IgD-negative memory B cell (primary cell): ENCODE measurements around the gene LRRC15. TPM values are rescaled to one million over a fixed set of nuclear protein-coding genes. Genes with fewer than 3 reads are reported as not detected.

ENCODE experiments used
- H3K27ac Mint-ChIP-seq, 3 donors: one replicate each; pipeline ENCODE4 v1.8.0; 2020 to 2022; ENCODE audit warnings: mild to moderate bottlenecking in 3 of 3, mixed read lengths in 3 of 3, moderate library complexity in 1 of 3
- H3K27me3 Mint-ChIP-seq: one replicate; pipeline ENCODE4 v1.8.0; 2021; ENCODE audit warnings: mixed read lengths
- H3K36me3 Mint-ChIP-seq: one replicate; pipeline ENCODE4 v1.8.0; 2020; ENCODE audit warnings: mild to moderate bottlenecking, mixed read lengths
- H3K4me1 Mint-ChIP-seq, 3 donors: one replicate each; pipeline ENCODE4 v1.8.0; 2020 to 2022; ENCODE audit warnings: mixed read lengths in 3 of 3, mild to moderate bottlenecking in 1 of 3
- H3K4me3 Mint-ChIP-seq, 4 donors: one replicate each; pipeline ENCODE4 v1.8.0; 2020 to 2022; ENCODE audit warnings: mild to moderate bottlenecking in 4 of 4, mixed read lengths in 4 of 4, moderate library complexity in 3 of 4
- H3K9me3 Mint-ChIP-seq, 3 donors: one replicate each; pipeline ENCODE4 v1.8.0; 2020 to 2021; ENCODE audit warnings: mixed read lengths in 3 of 3, mild to moderate bottlenecking in 1 of 3
- polyA plus RNA-seq: library from polyadenylated mRNA; unstranded; fragments of 300-500 nt; fragmentation: Illumina TruSeq; gene quantifications from one replicate; pipeline ENCODE4 v1.2.3, GENCODE V29; 2021

Gene LRRC15
- polyA plus RNA-seq, 1 donor from 2014 or later, result not detected

- Mint-ChIP-seq H3K27me3 (peaks cover 30% of the 10 kb centered on the region), H3K36me3 (peaks cover 2% of the 10 kb centered on the region), H3K9me3 (peaks cover 4 to 9% (median 5%) of the 10 kb centered on the region in 3 donors), H3K27ac (no peak overlapping the region), H3K4me1 (peaks cover 10 to 29% (median 19%) of the 10 kb centered on the region in 3 donors), H3K4me3 (peak overlapping the region in 3 of 4 donors; percentile 8 to 80 (median 25))
Measured at GRCh38 chr3:194395212-194395611, 25.7 kb upstream of the LRRC15 start.

- Mint-ChIP-seq H3K9me3 (peaks cover 4 to 9% (median 5%) of the 10 kb centered on the region in 3 donors), H3K4me3 (no peak overlapping the region), H3K4me1 (peaks cover 0 to 12% (median 9%) of the 10 kb centered on the region in 3 donors), H3K27me3 (peaks cover 8% of the 10 kb centered on the region), H3K36me3 (peaks cover 2% of the 10 kb centered on the region), H3K27ac (no peak overlapping the region)
Measured at GRCh38 chr3:194392576-194392975, 23.0 kb upstream of the LRRC15 start.

- Mint-ChIP-seq H3K36me3 (peaks cover 4% of the 10 kb centered on the region), H3K4me3 (no peak overlapping the region), H3K9me3 (peaks cover 4 to 9% (median 5%) of the 10 kb centered on the region in 3 donors), H3K27me3 (peaks cover 1% of the 10 kb centered on the region), H3K4me1 (peaks cover 0 to 3% (median 0%) of the 10 kb centered on the region in 3 donors), H3K27ac (no peak overlapping the region)
Measured at GRCh38 chr3:194390835-194391234, 21.3 kb upstream of the LRRC15 start.

- Mint-ChIP-seq H3K9me3 (peaks cover 4 to 9% (median 5%) of the 10 kb centered on the region in 3 donors), H3K36me3 (peaks cover 4% of the 10 kb centered on the region), H3K4me3 (no peak overlapping the region), H3K27ac (no peak overlapping the region), H3K4me1 (no peaks in the 10 kb centered on the region), H3K27me3 (peaks cover 3% of the 10 kb centered on the region)
Measured at GRCh38 chr3:194389269-194389668, 19.7 kb upstream of the LRRC15 start.

- Mint-ChIP-seq H3K27me3 (peaks cover 3% of the 10 kb centered on the region), H3K4me1 (no peaks in the 10 kb centered on the region), H3K36me3 (peaks cover 4% of the 10 kb centered on the region), H3K27ac (no peak overlapping the region), H3K4me3 (no peak overlapping the region), H3K9me3 (peaks cover 5 to 9% (median 6%) of the 10 kb centered on the region in 3 donors)
Measured at GRCh38 chr3:194387926-194388418, 18.4 kb upstream of the LRRC15 start.

- Mint-ChIP-seq H3K9me3 (peaks cover 5 to 9% (median 6%) of the 10 kb centered on the region in 3 donors), H3K4me3 (peak overlapping the region in 1 of 4 donors; percentile 44), H3K4me1 (no peaks in the 10 kb centered on the region), H3K27me3 (peaks cover 3% of the 10 kb centered on the region), H3K36me3 (peaks cover 4% of the 10 kb centered on the region), H3K27ac (no peak overlapping the region)
Measured at GRCh38 chr3:194387276-194387675, 17.7 kb upstream of the LRRC15 start.

GRCh38 chr3:194386648-194387047 is 17.1 kb upstream of the LRRC15 start:
- H3K27ac Mint-ChIP-seq, result no peak overlapping the region
- no peaks in the 10 kb centered on the region for H3K4me1 Mint-ChIP-seq

GRCh38 chr3:194386066-194386465 is 16.5 kb upstream of the LRRC15 start:
- H3K4me1 Mint-ChIP-seq, result no peaks in the 10 kb centered on the region
- no peak overlapping the region for H3K27ac Mint-ChIP-seq
- peaks cover 4% of the 10 kb centered on the region for H3K36me3 Mint-ChIP-seq

More at GRCh38 chr3:194386648-194387047, 17.1 kb upstream of the LRRC15 start:
- H3K9me3 Mint-ChIP-seq, result peaks cover 5 to 9% (median 6%) of the 10 kb centered on the region in 3 donors
- peaks cover 4% of the 10 kb centered on the region for H3K36me3 Mint-ChIP-seq
- H3K4me3 Mint-ChIP-seq, result no peak overlapping the region
- peaks cover 3% of the 10 kb centered on the region for H3K27me3 Mint-ChIP-seq

GRCh38 chr3:194384569-194385001 is 15.0 kb upstream of the LRRC15 start:
- Mint-ChIP-seq H3K9me3 (peaks cover 0 to 2% (median 0%) of the 10 kb centered on the region in 3 donors), H3K4me3 (no peak overlapping the region), H3K36me3 (peaks cover 1% of the 10 kb centered on the region), H3K27me3 (peaks cover 4% of the 10 kb centered on the region), H3K4me1 (no peaks in the 10 kb centered on the region), H3K27ac (peak overlapping the region in 1 of 3 donors; percentile 62)

More at GRCh38 chr3:194386066-194386465, 16.5 kb upstream of the LRRC15 start:
- H3K4me3 Mint-ChIP-seq, result peak overlapping the region in 1 of 4 donors; percentile 23
- peaks cover 4 to 7% (median 6%) of the 10 kb centered on the region in 3 donors for H3K9me3 Mint-ChIP-seq
- peaks cover 3% of the 10 kb centered on the region for H3K27me3 Mint-ChIP-seq

GRCh38 chr3:194384156-194384555 is 14.6 kb upstream of the LRRC15 start:
- Mint-ChIP-seq H3K9me3 (peaks cover 0 to 2% (median 0%) of the 10 kb centered on the region in 3 donors), H3K36me3 (peaks cover 1% of the 10 kb centered on the region)

GRCh38 chr3:194383276-194383940 is 13.9 kb upstream of the LRRC15 start:
- H3K27ac Mint-ChIP-seq, result no peak overlapping the region
- H3K4me3 Mint-ChIP-seq, result no peak overlapping the region
- no peaks in the 10 kb centered on the region for H3K4me1 Mint-ChIP-seq
- peaks cover 11% of the 10 kb centered on the region for H3K27me3 Mint-ChIP-seq
- peaks cover 0 to 2% (median 0%) of the 10 kb centered on the region in 3 donors for H3K9me3 Mint-ChIP-seq
- H3K36me3 Mint-ChIP-seq, result peaks cover 1% of the 10 kb centered on the region

More at GRCh38 chr3:194384156-194384555, 14.6 kb upstream of the LRRC15 start:
- Mint-ChIP-seq H3K27me3 (peaks cover 4% of the 10 kb centered on the region), H3K4me3 (no peak overlapping the region), H3K4me1 (no peaks in the 10 kb centered on the region), H3K27ac (peak overlapping the region in 1 of 3 donors; percentile 62)

- Mint-ChIP-seq H3K27me3 (peaks cover 14% of the 10 kb centered on the region), H3K9me3 (peaks cover 0 to 2% (median 0%) of the 10 kb centered on the region in 3 donors), H3K4me1 (peaks cover 0 to 1% (median 0%) of the 10 kb centered on the region in 3 donors), H3K4me3 (no peak overlapping the region), H3K36me3 (peaks cover 1% of the 10 kb centered on the region), H3K27ac (no peak overlapping the region)
Measured at GRCh38 chr3:194382892-194383223, 13.3 kb upstream of the LRRC15 start.

GRCh38 chr3:194382196-194382891 is 12.8 kb upstream of the LRRC15 start:
- Mint-ChIP-seq H3K4me3 (no peak overlapping the region), H3K36me3 (peaks cover 1% of the 10 kb centered on the region), H3K27ac (no peak overlapping the region), H3K27me3 (peaks cover 14% of the 10 kb centered on the region), H3K9me3 (peaks cover 0 to 2% (median 0%) of the 10 kb centered on the region in 3 donors), H3K4me1 (peaks cover 0 to 1% (median 0%) of the 10 kb centered on the region in 3 donors)

GRCh38 chr3:194381460-194381875 is 11.9 kb upstream of the LRRC15 start:
- Mint-ChIP-seq H3K4me1 (peaks cover 0 to 1% (median 0%) of the 10 kb centered on the region in 3 donors), H3K27me3 (peaks cover 14% of the 10 kb centered on the region), H3K9me3 (peaks cover 0 to 2% (median 0%) of the 10 kb centered on the region in 3 donors), H3K27ac (no peak overlapping the region), H3K4me3 (no peak overlapping the region), H3K36me3 (no peaks in the 10 kb centered on the region)

GRCh38 chr3:194380326-194380725 is 10.8 kb upstream of the LRRC15 start:
- Mint-ChIP-seq H3K36me3 (no peaks in the 10 kb centered on the region), H3K9me3 (peaks cover 0 to 2% (median 0%) of the 10 kb centered on the region in 3 donors), H3K27me3 (peaks cover 21% of the 10 kb centered on the region), H3K4me3 (no peak overlapping the region), H3K27ac (no peak overlapping the region), H3K4me1 (peaks cover 0 to 3% (median 0%) of the 10 kb centered on the region in 3 donors)
